EH (cell line): Measurements from ENCODE around the gene SUSD3.

ENCODE experiments used
- DNase-seq: peaks from one replicate; pipeline ENCODE4 v3.0.0-alpha.2; 2015; ENCODE audit warnings: low read depth

SUSD3 gene

GRCh38 chr9:93126151-93126781 is 67.8 kb downstream of the SUSD3 start:
- no peak for DNase-seq

GRCh38 chr9:93126825-93127368 is 68.4 kb downstream of the SUSD3 start:
- DNase-seq = no peak

- peak; percentile 24 for DNase-seq
Measured at GRCh38 chr9:93127395-93127911, 69.0 kb downstream of the SUSD3 start.

- no peak for DNase-seq
Measured at GRCh38 chr9:93128011-93128714, 69.7 kb downstream of the SUSD3 start.

GRCh38 chr9:93128715-93129224 is 70.3 kb downstream of the SUSD3 start:
- DNase-seq = no peak

- DNase-seq = no peak
Measured at GRCh38 chr9:93129286-93129685, 70.8 kb downstream of the SUSD3 start.

- DNase-seq = no peak
Measured at GRCh38 chr9:93129691-93130500, 71.4 kb downstream of the SUSD3 start.

GRCh38 chr9:93130861-93131481 is 72.5 kb downstream of the SUSD3 start:
- DNase-seq = no peak

- no peak for DNase-seq
Measured at GRCh38 chr9:93131599-93132286, 73.2 kb downstream of the SUSD3 start.

- peak; percentile 73 for DNase-seq
Measured at GRCh38 chr9:93132287-93132927, 73.9 kb downstream of the SUSD3 start.

- DNase-seq = peak; percentile 53
Measured at GRCh38 chr9:93132946-93133680, 74.6 kb downstream of the SUSD3 start.

- DNase-seq = peak; percentile 79
Measured at GRCh38 chr9:93133681-93134014, 75.1 kb downstream of the SUSD3 start.

GRCh38 chr9:93134015-93134739 is 75.7 kb downstream of the SUSD3 start, which contains the start of gene NINJ1:
Gene NINJ1, minus strand, starts transcription at chr9:93134251. Its CDS starts 34 bp downstream, at chr9:93134217.
- DNase-seq = peak; percentile 72
